Esophagus (tissue), 2 donors: ENCODE results near the gene SLAMF8. TPM values are rescaled to one million over a fixed set of nuclear protein-coding genes. Genes with fewer than 3 reads are reported as not detected.

Source experiments
- H3K27ac ChIP-seq, 2 donors: one replicate each; pipeline ENCODE4 v1.5.1; 2013; ENCODE audit warnings: low read depth in 2 of 2, mild to moderate bottlenecking in 2 of 2, inconsistent platforms in 1 of 2, low read length in 1 of 2, moderate library complexity in 1 of 2
- H3K27me3 ChIP-seq, 2 donors: one replicate each; pipeline ENCODE4 v1.6.1; 2013; ENCODE audit warnings: low read length in 2 of 2, control low read depth in 1 of 2, mild to moderate bottlenecking in 1 of 2; ENCODE audit not compliant: insufficient read depth in 2 of 2, control insufficient read depth in 1 of 2
- H3K36me3 ChIP-seq, 2 donors: one replicate each; pipeline ENCODE4 v1.6.1; 2013; ENCODE audit warnings: low read length in 1 of 2; ENCODE audit not compliant: control insufficient read depth in 2 of 2, insufficient read depth in 2 of 2
- H3K4me1 ChIP-seq, 2 donors: one replicate each; pipeline ENCODE4 v1.6.1; 2013; ENCODE audit warnings: low read length in 1 of 2; ENCODE audit not compliant: control insufficient read depth in 2 of 2, insufficient read depth in 2 of 2
- H3K4me3 ChIP-seq, 2 donors: one replicate each; pipeline ENCODE4 v1.5.1; 2013; ENCODE audit warnings: low read length in 2 of 2, mild to moderate bottlenecking in 2 of 2, low read depth in 1 of 2, moderate library complexity in 1 of 2
- H3K9me3 ChIP-seq, 2 donors: one replicate each; pipeline ENCODE4 v1.6.1; 2013; ENCODE audit warnings: mild to moderate bottlenecking in 2 of 2, low read depth in 1 of 2, low read length in 1 of 2, moderate library complexity in 1 of 2; ENCODE audit not compliant: control insufficient read depth in 2 of 2, insufficient read depth in 1 of 2
- WGBS, 2 donors: extraction: QIAGEN DNeasy Blood & Tissue Kit; methylation state at CpG; one replicate each; pipeline ENCODE4 v1.1.7; 2013; 5-methylcytosine and 5-hydroxymethylcytosine counted together
- polyA plus RNA-seq, 2 donors: library from polyadenylated mRNA; stranded (reverse); fragments of 200-250 nt; gene quantifications; one replicate each; pipeline ENCODE4 v1.2.3, GENCODE V29; 2013
- donor health status: healthy with polysubstance abuse.
- donor health status: Bipolar disorder and iron deficiency.

Gene SLAMF8
- polyA plus RNA-seq, 2 donors: 0.33 to 0.81 TPM

GRCh38 chr1:159815926-159816325 is 10.7 kb upstream of the SLAMF8 start:
- peaks cover 0 to 2% of the 10 kb centered on the region in 2 donors for H3K36me3 ChIP-seq
- H3K4me1 ChIP-seq: no peaks in the 10 kb centered on the region
- no peak overlapping the region for H3K27ac ChIP-seq
- H3K4me3 ChIP-seq: no peak overlapping the region
- H3K27me3 ChIP-seq: peaks cover 0 to 3% of the 10 kb centered on the region in 2 donors
- WGBS, 2 donors: 90 to 95% methylated on average over 8 of the region's 8 CpGs
- no peaks in the 10 kb centered on the region for H3K9me3 ChIP-seq

- WGBS, 2 donors: 63 to 74% methylated on average over 11 of the region's 11 CpGs
- Histone ChIP-seq H3K27ac (no peak overlapping the region), H3K4me1 (peaks cover 0 to under 1% of the 10 kb centered on the region in 2 donors), H3K36me3 (peaks cover 0 to 2% of the 10 kb centered on the region in 2 donors), H3K9me3 (no peaks in the 10 kb centered on the region), H3K27me3 (peaks cover 0 to 3% of the 10 kb centered on the region in 2 donors), H3K4me3 (no peak overlapping the region)
Observed at GRCh38 chr1:159817276-159818041, 9.2 kb upstream of the SLAMF8 start.

- Histone ChIP-seq H3K4me3 (no peak overlapping the region), H3K9me3 (no peaks in the 10 kb centered on the region), H3K4me1 (peaks cover 0 to 10% of the 10 kb centered on the region in 2 donors), H3K27ac (no peak overlapping the region), H3K27me3 (no peaks in the 10 kb centered on the region), H3K36me3 (peaks cover 0 to 2% of the 10 kb centered on the region in 2 donors)
- WGBS, 2 donors: 66 to 86% methylated on average over 9 of the region's 9 CpGs
Observed at GRCh38 chr1:159821171-159821867, 5.4 kb upstream of the SLAMF8 start.

GRCh38 chr1:159823406-159823805 is 3.3 kb upstream of the SLAMF8 start:
- Histone ChIP-seq H3K36me3 (peaks cover 0 to 2% of the 10 kb centered on the region in 2 donors), H3K4me1 (peaks cover 0 to 10% of the 10 kb centered on the region in 2 donors), H3K27ac (no peak overlapping the region), H3K9me3 (no peaks in the 10 kb centered on the region), H3K27me3 (no peaks in the 10 kb centered on the region), H3K4me3 (no peak overlapping the region)
- 21 to 28% methylated on average over 7 of the region's 7 CpGs for WGBS, 2 donors

GRCh38 chr1:159825564-159825963 is 1.1 kb upstream of the SLAMF8 start:
- Histone ChIP-seq H3K36me3 (peaks cover 0 to 2% of the 10 kb centered on the region in 2 donors), H3K27me3 (no peaks in the 10 kb centered on the region), H3K4me1 (peaks cover 0 to 10% of the 10 kb centered on the region in 2 donors), H3K4me3 (no peak overlapping the region), H3K27ac (no peak overlapping the region), H3K9me3 (no peaks in the 10 kb centered on the region)
- WGBS, 2 donors: 61 to 63% methylated on average over 3 of the region's 3 CpGs

- Histone ChIP-seq H3K27ac (no peak overlapping the region), H3K27me3 (no peaks in the 10 kb centered on the region), H3K9me3 (no peaks in the 10 kb centered on the region), H3K4me3 (peak overlapping the region in 1 of 2 donors; percentile 5), H3K4me1 (peaks cover 0 to 10% of the 10 kb centered on the region in 2 donors), H3K36me3 (peaks cover 0 to 2% of the 10 kb centered on the region in 2 donors)
- WGBS, 2 donors: 82 to 86% methylated on average over 6 of the region's 6 CpGs
Observed at GRCh38 chr1:159827102-159827490, 423 bp downstream of the SLAMF8 start.

- Histone ChIP-seq H3K9me3 (no peaks in the 10 kb centered on the region), H3K4me3 (peak overlapping the region in 1 of 2 donors; percentile 5), H3K4me1 (peaks cover 0 to 8% of the 10 kb centered on the region in 2 donors), H3K36me3 (peaks cover 0 to 2% of the 10 kb centered on the region in 2 donors), H3K27me3 (no peaks in the 10 kb centered on the region), H3K27ac (no peak overlapping the region)
- WGBS, 2 donors: 82 to 88% methylated on average over 3 of the region's 3 CpGs
Observed at GRCh38 chr1:159827549-159827948, 876 bp downstream of the SLAMF8 start.

- Histone ChIP-seq H3K27me3 (no peaks in the 10 kb centered on the region), H3K4me1 (peaks cover 0 to 2% of the 10 kb centered on the region in 2 donors), H3K36me3 (peaks cover 0 to 2% of the 10 kb centered on the region in 2 donors), H3K27ac (no peak overlapping the region), H3K9me3 (no peaks in the 10 kb centered on the region), H3K4me3 (no peak overlapping the region)
- 73 to 76% methylated on average over 3 of the region's 3 CpGs for WGBS, 2 donors
Observed at GRCh38 chr1:159828176-159828575, 1.5 kb downstream of the SLAMF8 start.

- Histone ChIP-seq H3K27me3 (no peaks in the 10 kb centered on the region), H3K4me1 (no peaks in the 10 kb centered on the region), H3K9me3 (no peaks in the 10 kb centered on the region), H3K27ac (no peak overlapping the region), H3K36me3 (peaks cover 0 to 2% of the 10 kb centered on the region in 2 donors), H3K4me3 (no peak overlapping the region)
- WGBS, 2 donors: 87 to 88% methylated on average over 11 of the region's 11 CpGs
Observed at GRCh38 chr1:159828581-159829272, 2.1 kb downstream of the SLAMF8 start.
